ENCODE data around the gene TFE3. TPM values are rescaled to one million over a fixed set of nuclear protein-coding genes. Genes with fewer than 3 reads are reported as not detected.

TFE3 gene
- 35.5 and 38.7 TPM in 2 replicates for total RNA-seq (2012; rRNA removed)

GRCh38 chrX:49043220-49043986, at the start of gene TFE3:
Gene TFE3 (minus strand): TSS chrX:49043357. CDS start chrX:49043226, 131 bp downstream.
- H3K9me3 ChIP-seq (replicated peaks; ENCODE audit: low read length): no peaks in the 10 kb centered on the region
- H3K36me3 ChIP-seq (ENCODE audit: insufficient read depth, low read length): peaks cover 12% of the 10 kb centered on the region
- H3K4me1 ChIP-seq (ENCODE audit: control insufficient read depth, insufficient read depth, low read length): peaks cover 19% of the 10 kb centered on the region
- H3K4me3 ChIP-seq (ENCODE audit: low read length): peak within 1 kb of the TSS; percentile 72
- no peaks in the 10 kb centered on the region for H3K27me3 ChIP-seq (ENCODE audit: control insufficient read depth, insufficient read depth, low read length)
- peak within 1 kb of the TSS; percentile 83 for H3K4me2 ChIP-seq (ENCODE audit: low read length)
- peak within 1 kb of the TSS; percentile 97 for H3K9ac ChIP-seq (ENCODE audit: low read depth, low read length)

GRCh38 chrX:49089553-49089952, 46.4 kb upstream of the TFE3 start:
- no peak overlapping the region for H3K4me2 ChIP-seq (ENCODE audit: low read length)
- H3K27me3 ChIP-seq (ENCODE audit: control insufficient read depth, insufficient read depth, low read length): no peaks in the 10 kb centered on the region
- no peaks in the 10 kb centered on the region for H3K4me1 ChIP-seq (ENCODE audit: control insufficient read depth, insufficient read depth, low read length)
- H3K9ac ChIP-seq (ENCODE audit: low read depth, low read length): no peak overlapping the region
- H3K36me3 ChIP-seq (ENCODE audit: insufficient read depth, low read length): no peaks in the 10 kb centered on the region
- H3K9me3 ChIP-seq (replicated peaks; ENCODE audit: low read length): no peaks in the 10 kb centered on the region
- H3K4me3 ChIP-seq (ENCODE audit: low read length): no peak overlapping the region

GRCh38 chrX:49082271-49082871, 39.2 kb upstream of the TFE3 start:
- Histone ChIP-seq H3K36me3 (ENCODE audit: insufficient read depth, low read length) (no peaks in the 10 kb centered on the region), H3K9me3 (replicated peaks; ENCODE audit: low read length) (no peaks in the 10 kb centered on the region), H3K4me1 (ENCODE audit: control insufficient read depth, insufficient read depth, low read length) (peaks cover 7% of the 10 kb centered on the region), H3K4me2 (ENCODE audit: low read length) (no peak overlapping the region), H3K4me3 (ENCODE audit: low read length) (no peak overlapping the region), H3K27me3 (ENCODE audit: control insufficient read depth, insufficient read depth, low read length) (no peaks in the 10 kb centered on the region), H3K9ac (ENCODE audit: low read depth, low read length) (no peak overlapping the region)

- Histone ChIP-seq H3K4me1 (ENCODE audit: control insufficient read depth, insufficient read depth, low read length) (peaks cover 7% of the 10 kb centered on the region), H3K9ac (ENCODE audit: low read depth, low read length) (peak within 1 kb of the TSS; percentile 95), H3K36me3 (ENCODE audit: insufficient read depth, low read length) (peaks cover 5% of the 10 kb centered on the region), H3K27me3 (ENCODE audit: control insufficient read depth, insufficient read depth, low read length) (no peaks in the 10 kb centered on the region), H3K4me3 (ENCODE audit: low read length) (peak within 1 kb of the TSS; percentile 89), H3K4me2 (ENCODE audit: low read length) (peak within 1 kb of the TSS; percentile 78), H3K9me3 (replicated peaks; ENCODE audit: low read length) (no peaks in the 10 kb centered on the region)
Measured at GRCh38 chrX:49079489-49080428, 36.6 kb upstream of the TFE3 start, which contains the start of gene WDR45. Gene WDR45 (minus strand): TSS chrX:49079887. CDS start chrX:49078095, 1,792 bp downstream.

GRCh38 chrX:49077941-49078340, 34.8 kb upstream of the TFE3 start:
- peaks cover 7% of the 10 kb centered on the region for H3K4me1 ChIP-seq (ENCODE audit: control insufficient read depth, insufficient read depth, low read length)
- H3K9me3 ChIP-seq (replicated peaks; ENCODE audit: low read length): no peaks in the 10 kb centered on the region
- no peaks in the 10 kb centered on the region for H3K27me3 ChIP-seq (ENCODE audit: control insufficient read depth, insufficient read depth, low read length)
- peaks cover 7% of the 10 kb centered on the region for H3K36me3 ChIP-seq (ENCODE audit: insufficient read depth, low read length)
- no peak overlapping the region for H3K4me2 ChIP-seq (ENCODE audit: low read length)
- no peak overlapping the region for H3K9ac ChIP-seq (ENCODE audit: low read depth, low read length)
- H3K4me3 ChIP-seq (ENCODE audit: low read length): no peak overlapping the region

- H3K36me3 ChIP-seq (ENCODE audit: insufficient read depth, low read length): peaks cover 16% of the 10 kb centered on the region
- no peak overlapping the region for H3K9ac ChIP-seq (ENCODE audit: low read depth, low read length)
- no peak overlapping the region for H3K4me3 ChIP-seq (ENCODE audit: low read length)
- peaks cover 12% of the 10 kb centered on the region for H3K4me1 ChIP-seq (ENCODE audit: control insufficient read depth, insufficient read depth, low read length)
- H3K4me2 ChIP-seq (ENCODE audit: low read length): no peak overlapping the region
- no peaks in the 10 kb centered on the region for H3K27me3 ChIP-seq (ENCODE audit: control insufficient read depth, insufficient read depth, low read length)
- H3K9me3 ChIP-seq (replicated peaks; ENCODE audit: low read length): no peaks in the 10 kb centered on the region
Measured at GRCh38 chrX:49075347-49075746, 32.2 kb upstream of the TFE3 start.

- H3K4me3 ChIP-seq (ENCODE audit: low read length): peak within 1 kb of the TSS; percentile 80
- peaks cover 16% of the 10 kb centered on the region for H3K36me3 ChIP-seq (ENCODE audit: insufficient read depth, low read length)
- H3K27me3 ChIP-seq (ENCODE audit: control insufficient read depth, insufficient read depth, low read length): no peaks in the 10 kb centered on the region
- H3K4me1 ChIP-seq (ENCODE audit: control insufficient read depth, insufficient read depth, low read length): peaks cover 12% of the 10 kb centered on the region
- no peaks in the 10 kb centered on the region for H3K9me3 ChIP-seq (replicated peaks; ENCODE audit: low read length)
- H3K4me2 ChIP-seq (ENCODE audit: low read length): peak within 1 kb of the TSS; percentile 91
- H3K9ac ChIP-seq (ENCODE audit: low read depth, low read length): peak within 1 kb of the TSS; percentile 74
Measured at GRCh38 chrX:49073601-49074575, 30.7 kb upstream of the TFE3 start, which contains the start of gene PRAF2. Gene PRAF2 (minus strand): TSS chrX:49074002. CDS start chrX:49073987, 15 bp downstream.

GRCh38 chrX:49072712-49073095, 29.5 kb upstream of the TFE3 start:
- peak overlapping the region; percentile 91 for H3K4me2 ChIP-seq (ENCODE audit: low read length)
- H3K4me1 ChIP-seq (ENCODE audit: control insufficient read depth, insufficient read depth, low read length): peaks cover 5% of the 10 kb centered on the region
- peak overlapping the region; percentile 80 for H3K4me3 ChIP-seq (ENCODE audit: low read length)
- no peaks in the 10 kb centered on the region for H3K27me3 ChIP-seq (ENCODE audit: control insufficient read depth, insufficient read depth, low read length)
- H3K9ac ChIP-seq (ENCODE audit: low read depth, low read length): peak overlapping the region; percentile 74
- peaks cover 16% of the 10 kb centered on the region for H3K36me3 ChIP-seq (ENCODE audit: insufficient read depth, low read length)
- no peaks in the 10 kb centered on the region for H3K9me3 ChIP-seq (replicated peaks; ENCODE audit: low read length)

- Histone ChIP-seq H3K27me3 (ENCODE audit: control insufficient read depth, insufficient read depth, low read length) (no peaks in the 10 kb centered on the region), H3K4me3 (ENCODE audit: low read length) (peak overlapping the region; percentile 80), H3K4me1 (ENCODE audit: control insufficient read depth, insufficient read depth, low read length) (peaks cover 5% of the 10 kb centered on the region), H3K36me3 (ENCODE audit: insufficient read depth, low read length) (peaks cover 16% of the 10 kb centered on the region), H3K9me3 (replicated peaks; ENCODE audit: low read length) (no peaks in the 10 kb centered on the region), H3K4me2 (ENCODE audit: low read length) (peak overlapping the region; percentile 91), H3K9ac (ENCODE audit: low read depth, low read length) (peak overlapping the region; percentile 74)
Measured at GRCh38 chrX:49071877-49072711, 28.9 kb upstream of the TFE3 start.

GRCh38 chrX:49070988-49071387, 27.8 kb upstream of the TFE3 start:
- no peaks in the 10 kb centered on the region for H3K9me3 ChIP-seq (replicated peaks; ENCODE audit: low read length)
- H3K9ac ChIP-seq (ENCODE audit: low read depth, low read length): no peak overlapping the region
- H3K4me3 ChIP-seq (ENCODE audit: low read length): no peak overlapping the region
- H3K4me1 ChIP-seq (ENCODE audit: control insufficient read depth, insufficient read depth, low read length): peaks cover 5% of the 10 kb centered on the region
- H3K36me3 ChIP-seq (ENCODE audit: insufficient read depth, low read length): peaks cover 11% of the 10 kb centered on the region
- no peak overlapping the region for H3K4me2 ChIP-seq (ENCODE audit: low read length)
- H3K27me3 ChIP-seq (ENCODE audit: control insufficient read depth, insufficient read depth, low read length): no peaks in the 10 kb centered on the region
